SK-N-MC (cell line): Measurements from ENCODE around the gene ZNF264.

Experiments
- DNase-seq: peaks from one replicate; pipeline ENCODE4 v3.0.0-alpha.2; 2011; ENCODE audit warnings: low read depth, low spot score
- H3K27ac ChIP-seq: fragments of 200-600 bp; sonication (generic); 2 replicates; pipeline ENCODE4 v1.5.1; 2016; ENCODE audit warnings: mixed run types
- H3K36me3 ChIP-seq: fragments of 200-600 bp; sonication (generic); 2 replicates; pipeline ENCODE4 v1.6.1; 2017; ENCODE audit warnings: antibody characterized with exemption, low read length, mixed read lengths; ENCODE audit not compliant: insufficient read depth
- H3K4me3 ChIP-seq: fragments of 200-600 bp; sonication (generic); 2 replicates; pipeline ENCODE4 v1.5.1; 2016
- H3K9ac ChIP-seq: fragments of 200-600 bp; sonication (generic); 2 replicates; pipeline ENCODE4 v1.8.0; 2017; ENCODE audit warnings: mixed run types, mixed read lengths; ENCODE audit not compliant: insufficient read length
- H3K9me3 ChIP-seq: fragments of 200-600 bp; sonication (generic); 2 replicates; pipeline ENCODE4 v1.6.1; 2017; ENCODE audit warnings: low read depth, mild to moderate bottlenecking, antibody characterized with exemption, low read length, moderate library complexity, mixed read lengths
- EZH2 ChIP-seq: fragments of 200-600 bp; sonication (generic); IDR thresholded peaks from one replicate; pipeline ENCODE4 v1.6.1; 2017; ENCODE audit warnings: antibody characterized with exemption
- FOXP2 ChIP-seq: optimal IDR thresholded peaks from 2 replicates; pipeline ENCODE3; 2011; ENCODE audit warnings: mild to moderate bottlenecking, moderate library complexity; ENCODE audit not compliant: insufficient read depth; ENCODE audit errors: extremely low read length, control extremely low read depth
- POLR2AphosphoS5 ChIP-seq: IDR thresholded peaks from 2 replicates; pipeline ENCODE4 v1.6.1; 2012; ENCODE audit warnings: mild to moderate bottlenecking, low read depth, low read length, borderline replicate concordance

ZNF264 gene

DNA sequence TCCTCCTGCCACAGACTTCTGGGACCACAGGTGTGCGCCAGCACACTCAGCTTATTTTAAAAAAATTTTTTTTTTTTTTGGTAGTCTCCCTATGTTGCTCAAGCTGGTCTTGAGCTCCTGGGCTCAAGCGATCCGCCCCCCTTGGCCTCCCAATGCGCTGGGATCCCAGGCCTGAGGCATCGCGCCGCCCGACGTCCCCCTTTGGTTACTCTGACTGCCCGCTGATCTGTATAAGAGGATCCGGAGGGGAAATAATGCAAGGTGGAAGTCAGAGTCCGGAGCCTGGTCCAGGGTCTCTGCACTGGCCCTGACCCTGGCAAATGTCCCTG lies 48.6 kb downstream of the ZNF264 start:
- H3K4me3 ChIP-seq, result peak overlapping the region; percentile 96
- DNase-seq, result no peak
- no peaks in the 10 kb centered on the region for H3K9me3 ChIP-seq
- peaks cover 11% of the 10 kb centered on the region; the same call in 1 of the 2 replicates for H3K36me3 ChIP-seq
- no peak for TF ChIP-seq POLR2AphosphoS5
- no peak for TF ChIP-seq FOXP2
- TF ChIP-seq EZH2, result no peak
- peak overlapping the region; percentile 93 for H3K9ac ChIP-seq
- no peak overlapping the region for H3K27ac ChIP-seq

DNA sequence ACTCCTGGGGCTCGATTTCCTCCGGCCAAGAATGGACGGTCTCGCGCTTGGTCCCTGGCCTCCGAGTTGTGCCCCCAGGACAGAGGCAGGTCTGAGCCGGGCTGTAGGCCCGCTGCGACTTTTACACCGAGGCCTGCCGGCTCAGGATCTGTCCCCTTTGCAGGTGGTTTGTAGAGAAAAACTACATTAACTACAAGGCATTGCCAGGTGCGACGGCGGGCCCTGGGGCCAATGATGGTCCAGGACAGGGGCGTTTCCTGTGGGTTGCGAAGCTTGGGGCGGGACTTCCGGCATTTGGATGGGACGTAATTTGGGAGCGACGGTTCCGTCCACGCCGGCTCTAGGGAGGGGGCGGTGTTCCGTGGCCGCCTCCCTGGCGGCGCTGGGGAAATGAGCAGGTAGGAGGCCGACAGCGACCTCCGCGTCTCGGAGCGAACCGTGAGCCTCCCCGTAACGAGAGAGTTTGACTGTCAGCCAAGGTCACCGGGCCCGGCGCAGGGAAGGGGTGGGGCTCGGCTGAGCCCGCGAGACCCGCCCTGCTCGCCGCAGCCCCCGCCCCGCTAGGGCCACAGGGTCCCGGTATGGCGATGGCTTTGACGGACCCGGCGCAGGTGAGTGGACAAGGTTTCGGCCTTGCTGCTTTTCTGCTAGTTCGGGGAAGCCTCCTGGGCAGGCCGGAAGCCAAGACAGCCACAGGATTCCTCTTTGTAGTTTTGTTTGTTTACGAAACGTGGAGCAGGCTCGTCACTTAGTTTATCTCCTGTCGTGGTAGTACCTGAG lies 49.2 kb downstream of the ZNF264 start, which contains the start of gene ZNF805:
Gene ZNF805 (plus strand): TSS at position 322 of the 780 bp plus-strand sequence. CDS start 260 bp downstream, at position 582.
- H3K9me3 ChIP-seq, result no peaks in the 10 kb centered on the region
- peaks cover 14% of the 10 kb centered on the region; the same call in 1 of the 2 replicates for H3K36me3 ChIP-seq
- H3K4me3 ChIP-seq, result peak within 1 kb of the TSS; percentile 96
- peak within 1 kb of the TSS; percentile 93 for H3K9ac ChIP-seq
- peak; percentile 44 for DNase-seq
- peak within 1 kb of the TSS; percentile 5; the same call in 1 of the 2 replicates for H3K27ac ChIP-seq
- TF ChIP-seq FOXP2 (no peak), EZH2 (no peak), POLR2AphosphoS5 (peak; percentile 85)

DNA sequence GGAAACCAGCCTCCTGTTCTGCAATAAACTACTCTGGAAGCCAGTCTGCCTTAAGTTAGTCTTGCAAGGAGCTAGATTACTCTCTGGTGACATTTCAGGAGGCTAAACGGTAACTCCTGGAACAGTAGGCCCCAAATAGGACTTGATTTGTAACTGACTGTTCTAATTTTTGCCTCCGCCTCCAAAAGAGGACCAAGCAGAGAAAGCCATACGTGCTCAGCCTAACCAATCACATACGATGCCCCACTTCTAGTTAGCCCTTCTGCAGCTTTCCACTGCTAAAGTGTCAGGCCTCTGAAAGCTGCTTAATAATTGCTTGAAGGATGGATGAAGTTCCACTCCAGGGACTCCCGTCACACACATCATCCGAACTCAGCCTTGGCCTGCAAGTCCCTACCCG lies 49.9 kb downstream of the ZNF264 start:
- Histone ChIP-seq H3K9ac (peak overlapping the region; percentile 93), H3K36me3 (peaks cover 14% of the 10 kb centered on the region; the same call in 1 of the 2 replicates), H3K4me3 (peak overlapping the region; percentile 96), H3K27ac (0 out of 2 replicates have a peak overlapping the region, but pooled peaks have one; percentile 5), H3K9me3 (no peaks in the 10 kb centered on the region)
- DNase-seq, result no peak
- TF ChIP-seq POLR2AphosphoS5 (no peak), FOXP2 (no peak)

DNA sequence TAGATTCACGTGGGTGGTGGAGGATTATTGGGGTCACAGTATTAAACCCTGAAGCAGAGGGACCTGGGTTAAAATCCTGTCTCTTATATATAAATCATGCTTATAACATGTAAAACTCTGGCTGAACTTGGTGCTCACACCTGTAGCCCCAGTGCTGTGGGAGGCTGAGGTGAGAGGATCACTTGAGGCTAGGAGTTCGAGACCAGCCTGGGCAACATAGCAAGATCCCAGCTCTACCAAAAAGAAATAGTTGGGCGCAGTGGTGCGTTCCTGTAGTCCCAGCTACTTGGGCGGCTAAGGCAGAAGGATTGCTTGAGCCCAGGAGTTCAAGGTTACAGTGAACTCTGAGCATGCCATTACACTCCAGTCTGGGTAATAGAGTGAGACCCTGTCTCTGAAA lies 51.5 kb downstream of the ZNF264 start:
- H3K4me3 ChIP-seq, result no peak overlapping the region
- no peak overlapping the region for H3K9ac ChIP-seq
- no peak for TF ChIP-seq FOXP2
- no peak for TF ChIP-seq POLR2AphosphoS5
- no peak for TF ChIP-seq EZH2
- DNase-seq, result no peak
- H3K27ac ChIP-seq, result no peak overlapping the region
- H3K36me3 ChIP-seq, result peaks cover 24% of the 10 kb centered on the region; the same call in 1 of the 2 replicates
- H3K9me3 ChIP-seq, result no peaks in the 10 kb centered on the region

DNA sequence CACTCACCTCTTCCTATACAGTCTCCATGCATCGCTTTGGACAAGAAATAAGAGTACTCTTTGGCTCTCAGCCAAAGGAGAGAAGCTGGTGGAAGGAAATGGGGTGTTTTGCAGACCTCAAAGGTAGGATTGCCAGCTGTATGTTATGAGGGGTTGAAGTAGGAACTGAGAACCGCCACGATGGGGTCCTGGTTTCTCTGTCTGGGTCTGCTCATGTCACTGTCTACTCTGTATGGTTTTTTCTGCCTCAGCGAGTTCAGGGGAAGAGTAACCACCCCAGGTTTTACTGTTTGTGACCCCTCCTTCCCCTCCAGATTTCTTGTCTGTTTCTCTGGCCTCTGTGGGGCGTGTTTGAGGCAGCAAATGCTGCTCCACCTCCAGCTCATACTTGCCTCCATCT lies 53.2 kb downstream of the ZNF264 start:
- H3K9me3 ChIP-seq, result no peaks in the 10 kb centered on the region
- DNase-seq, result no peak
- H3K27ac ChIP-seq, result no peak overlapping the region
- no peak overlapping the region for H3K9ac ChIP-seq
- TF ChIP-seq EZH2 (no peak), FOXP2 (no peak), POLR2AphosphoS5 (no peak)
- peaks cover 36% of the 10 kb centered on the region; the same call in 1 of the 2 replicates for H3K36me3 ChIP-seq
- H3K4me3 ChIP-seq, result no peak overlapping the region

DNA sequence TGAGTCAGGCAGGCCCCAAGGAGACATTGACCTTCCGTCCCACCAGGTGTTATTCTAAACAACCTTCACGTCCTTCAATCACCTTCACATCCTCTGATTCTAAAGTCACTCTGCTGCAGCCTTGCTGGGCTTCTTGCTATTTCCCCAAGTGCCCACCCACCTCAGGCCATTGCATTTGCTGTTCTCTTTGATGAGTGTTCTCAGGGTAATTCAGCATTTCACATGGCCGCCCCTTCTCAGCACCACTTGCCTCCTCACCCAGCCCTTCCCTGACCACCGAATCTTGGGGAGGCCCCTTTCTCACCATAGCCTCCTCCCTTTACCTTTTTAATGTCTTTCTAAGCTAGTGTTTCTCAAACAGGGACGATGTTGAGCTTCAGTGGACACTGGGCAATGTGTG lies 53.8 kb downstream of the ZNF264 start:
- H3K9me3 ChIP-seq, result no peaks in the 10 kb centered on the region
- DNase-seq, result no peak
- no peak overlapping the region for H3K4me3 ChIP-seq
- TF ChIP-seq FOXP2, result no peak
- TF ChIP-seq EZH2, result no peak
- TF ChIP-seq POLR2AphosphoS5, result no peak
- H3K36me3 ChIP-seq, result peaks cover 36% of the 10 kb centered on the region; the same call in 1 of the 2 replicates
- H3K9ac ChIP-seq, result no peak overlapping the region
- no peak overlapping the region for H3K27ac ChIP-seq

DNA sequence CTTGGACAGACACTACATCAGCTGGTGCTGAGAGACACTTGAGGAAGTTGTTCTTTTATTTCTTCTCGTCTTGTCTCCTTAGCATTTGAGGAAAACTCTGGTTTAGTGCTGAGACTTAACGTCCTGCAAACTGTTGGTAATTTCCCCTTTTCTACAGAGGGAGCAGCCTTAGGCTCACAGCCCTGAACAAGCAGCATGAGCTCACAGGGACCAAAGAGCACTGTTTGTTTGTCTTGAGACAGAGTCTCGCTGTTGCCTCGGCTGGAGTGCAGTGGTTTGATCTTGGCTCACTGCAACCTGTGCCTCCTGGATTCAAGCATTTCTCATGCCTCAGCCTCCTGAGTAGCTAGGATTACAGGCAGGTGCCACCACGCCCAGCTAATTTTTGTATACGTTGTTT lies 54.7 kb downstream of the ZNF264 start:
- no peak for DNase-seq
- Histone ChIP-seq H3K27ac (no peak overlapping the region), H3K36me3 (peaks cover 42% of the 10 kb centered on the region; the same call in 1 of the 2 replicates), H3K9ac (no peak overlapping the region), H3K9me3 (no peaks in the 10 kb centered on the region), H3K4me3 (no peak overlapping the region)
- TF ChIP-seq POLR2AphosphoS5 (no peak), FOXP2 (no peak), EZH2 (no peak)

DNA sequence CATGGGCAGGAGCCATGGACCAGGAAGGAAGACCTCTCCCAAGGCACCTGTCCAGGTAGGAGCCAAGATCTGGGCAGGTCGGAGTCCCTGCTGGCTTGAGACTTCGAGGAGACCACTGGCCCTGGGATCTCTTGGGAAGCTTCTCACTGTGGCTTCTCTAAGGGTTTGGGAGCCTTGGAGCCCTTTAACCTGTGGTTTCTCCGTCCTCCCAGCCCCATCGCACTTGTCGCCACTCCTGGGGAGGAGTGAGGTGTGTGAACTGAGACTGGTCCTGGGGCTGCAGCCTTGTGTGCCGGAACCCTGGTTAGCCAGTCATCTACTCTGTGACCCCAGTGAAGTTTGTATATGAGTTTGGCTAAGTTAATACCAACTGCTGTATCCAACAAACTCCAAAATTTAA lies 57.3 kb downstream of the ZNF264 start:
- Histone ChIP-seq H3K9me3 (no peaks in the 10 kb centered on the region), H3K27ac (no peak overlapping the region), H3K9ac (no peak overlapping the region), H3K4me3 (no peak overlapping the region), H3K36me3 (peaks cover 67% of the 10 kb centered on the region)
- DNase-seq, result no peak
- TF ChIP-seq FOXP2 (no peak), EZH2 (no peak), POLR2AphosphoS5 (no peak)
